HepG2 (cell line): Measurements from ENCODE around the gene ARHGAP45. TPM values are rescaled to one million over a fixed set of nuclear protein-coding genes. Genes with fewer than 3 reads are reported as not detected.

Experiments
- ATAC-seq: fragments of 200-7000 bp; cut with Tn5 transposase; 3 replicates; pipeline ENCODE4 v1.9.1; 2020; ENCODE audit warnings: mild to moderate bottlenecking, moderate library complexity
- BruUV-seq: library from RNA; stranded (reverse); fragments of 400-500 nt; replicated peaks from 2 replicates; lab custom pipeline; 2021; lab: Mats Ljungman, UMichigan
- CTCF ChIA-PET: fragments of 300-600 bp; formaldehyde crosslinking; extraction: SDS; loops from one replicate; lab custom pipeline; 2021; ENCODE audit warnings: low total read pairs, inconsistent platforms, low intra/inter-chr PET ratio; lab: Yijun Ruan, JAX
- POLR2A ChIA-PET: fragments of 350-600 bp; sonication (Branson Sonifier 250); formaldehyde crosslinking; loops from one replicate; lab custom pipeline; 2020; ENCODE audit warnings: antibody characterized with exemption, inconsistent platforms; lab: Yijun Ruan, JAX
- DNase-seq: peaks from one replicate; pipeline ENCODE4 v3.0.0-alpha.2; 2015; ENCODE audit warnings: low spot score
- FAIRE-seq: peaks from 3 replicates; lab custom pipeline; 2011; peaks lifted over from hg19 to GRCh38; lab: Jason Lieb, UNC
- H2AFZ ChIP-seq: one replicate; pipeline ENCODE4 v1.6.1; 2011; ENCODE audit warnings: low read length, inconsistent platforms
- H3K27ac ChIP-seq: fragments of 300-600 bp; 3 replicates; pipeline ENCODE4 v1.8.0; 2011; ENCODE audit warnings: mixed run types, mild to moderate bottlenecking, mixed read lengths, low read length, inconsistent platforms; ENCODE audit not compliant: insufficient read depth; ENCODE audit errors: extremely low read length
- H3K27me3 ChIP-seq, 2 experiments: fragments of 200-600 bp in 1 of 2; 2 replicates in 1 of 2; 3 replicates in 1 of 2; pipeline versions ENCODE4 v1.6.0 to v1.8.0; 2011; ENCODE audit warnings: low read length in 2 of 2, mild to moderate bottlenecking in 2 of 2, moderate library complexity in 2 of 2, inconsistent platforms in 1 of 2; ENCODE audit not compliant: insufficient read depth in 2 of 2, control insufficient read depth in 1 of 2
- H3K36me3 ChIP-seq, 2 experiments: fragments of 200-600 bp in 1 of 2; replicated peaks in 1 of 2; 2 replicates in 1 of 2; 3 replicates in 1 of 2; pipeline versions ENCODE4 v1.5.1 to v1.8.0; 2011; ENCODE audit warnings: low read length in 2 of 2, inconsistent platforms in 1 of 2; ENCODE audit not compliant: insufficient read depth in 2 of 2, control insufficient read depth in 1 of 2
- H3K4me1 ChIP-seq: 2 replicates; pipeline ENCODE4 v1.5.1; 2012; ENCODE audit warnings: low read length, inconsistent platforms; ENCODE audit not compliant: insufficient read depth
- H3K4me2 ChIP-seq: 2 replicates; pipeline ENCODE4 v1.6.0; 2011; ENCODE audit warnings: low read depth, low read length, inconsistent platforms
- H3K4me3 ChIP-seq, 3 experiments: fragments of 200-600 bp in 1 of 3; sonication (generic), shearing (Covaris generic) in 1 of 3; replicated peaks in 1 of 3; 2 replicates each; pipeline ENCODE4 v1.5.1; 2011 to 2016; ENCODE audit warnings: low read length in 3 of 3, inconsistent platforms in 2 of 3, low read depth in 2 of 3, mild to moderate bottlenecking in 2 of 3, control low read depth in 1 of 3, mixed read lengths in 1 of 3; ENCODE audit not compliant: insufficient read depth in 1 of 3
- H3K79me2 ChIP-seq: one replicate; pipeline ENCODE4 v1.6.1; 2011; ENCODE audit warnings: low read length, inconsistent platforms; ENCODE audit not compliant: insufficient read depth
- H3K9ac ChIP-seq: 2 replicates; pipeline ENCODE4 v1.6.0; 2011; ENCODE audit warnings: mild to moderate bottlenecking, low read depth, low read length, inconsistent platforms; ENCODE audit not compliant: insufficient read depth
- H3K9me3 ChIP-seq: 2 replicates; pipeline ENCODE4 v1.5.1; 2012; ENCODE audit warnings: mild to moderate bottlenecking, low read length
- H4K20me1 ChIP-seq: 2 replicates; pipeline ENCODE4 v1.6.0; 2011; ENCODE audit warnings: inconsistent platforms, mild to moderate bottlenecking, low read length, moderate library complexity; ENCODE audit not compliant: insufficient read depth
- BHLHE40 ChIP-seq: IDR thresholded peaks from 2 replicates; pipeline ENCODE4 v1.6.1; 2011; ENCODE audit warnings: low read length, improper control_type of control experiment
- BRCA1 ChIP-seq: sonication (generic); formaldehyde crosslinking; IDR thresholded peaks from 2 replicates; pipeline ENCODE4 v1.4.0; 2020; ENCODE audit warnings: missing genetic modification reagents
- DR1 ChIP-seq: sonication (generic); formaldehyde crosslinking; IDR thresholded peaks from 2 replicates; pipeline ENCODE4 v1.8.0; 2021; ENCODE audit warnings: mild to moderate bottlenecking, missing genetic modification reagents, inconsistent platforms
- HNF4A ChIP-seq: sonication (generic); formaldehyde crosslinking; IDR thresholded peaks from 2 replicates; pipeline ENCODE4 v1.4.0; 2020; ENCODE audit warnings: missing genetic modification reagents
- HNRNPL ChIP-seq: fragments of 200-400 bp; formaldehyde crosslinking; IDR thresholded peaks from 2 replicates; pipeline ENCODE4 v1.6.1; 2017; ENCODE audit warnings: mild to moderate bottlenecking, low read depth, low read length
- NFKB2 ChIP-seq: sonication (generic); formaldehyde crosslinking; IDR thresholded peaks from 2 replicates; pipeline ENCODE4 v1.4.0; 2020; ENCODE audit warnings: missing genetic modification reagents, borderline replicate concordance
- POLR2AphosphoS2 ChIP-seq: IDR thresholded peaks from 2 replicates; pipeline ENCODE4 v1.6.1; 2011; ENCODE audit warnings: low read depth, low read length, improper control_type of control experiment
- RBM22 ChIP-seq: fragments of 200-400 bp; formaldehyde crosslinking; optimal IDR thresholded peaks from 2 replicates; pipeline ENCODE3; 2017; ENCODE audit warnings: mild to moderate bottlenecking, low read length, moderate library complexity
- SAFB2 ChIP-seq: sonication (generic); formaldehyde crosslinking; IDR thresholded peaks from 2 replicates; pipeline ENCODE4 v1.5.1; 2020; ENCODE audit warnings: missing genetic modification reagents, low read depth, mild to moderate bottlenecking, borderline replicate concordance
- SALL1 ChIP-seq: sonication (generic); formaldehyde crosslinking; IDR thresholded peaks from 2 replicates; pipeline ENCODE4 v1.8.0; 2022; ENCODE audit warnings: mild to moderate bottlenecking, missing genetic modification reagents
- SAP130 ChIP-seq: IDR thresholded peaks from 2 replicates; pipeline ENCODE4 v1.6.1; 2016; ENCODE audit warnings: low read depth
- STAG1 ChIP-seq: sonication (generic); formaldehyde crosslinking; IDR thresholded peaks from 2 replicates; pipeline ENCODE4 v1.4.0; 2020; ENCODE audit warnings: missing genetic modification reagents
- YEATS4 ChIP-seq: sonication (generic); formaldehyde crosslinking; IDR thresholded peaks from 2 replicates; pipeline ENCODE4 v1.4.0; 2020; ENCODE audit warnings: missing genetic modification reagents, borderline replicate concordance
- ZFX ChIP-seq: sonication (generic); formaldehyde crosslinking; IDR thresholded peaks from 2 replicates; pipeline ENCODE4 v1.4.0; 2020; ENCODE audit warnings: mild to moderate bottlenecking, low read depth, missing genetic modification reagents, moderate library complexity
- ZNF136 ChIP-seq: sonication (generic); formaldehyde crosslinking; IDR thresholded peaks from 2 replicates; pipeline ENCODE4 v1.8.1; 2022; ENCODE audit warnings: low read depth, mild to moderate bottlenecking, moderate library complexity, missing genetic modification reagents
- ZNF597 ChIP-seq: sonication (generic); formaldehyde crosslinking; IDR thresholded peaks from 2 replicates; pipeline ENCODE4 v1.5.0; 2020; ENCODE audit warnings: missing genetic modification reagents
- ZNF709 ChIP-seq: sonication (generic); formaldehyde crosslinking; IDR thresholded peaks from 2 replicates; pipeline ENCODE4 v1.5.0; 2020; ENCODE audit warnings: mild to moderate bottlenecking, missing genetic modification reagents
- ZNF776 ChIP-seq: sonication (generic); formaldehyde crosslinking; IDR thresholded peaks from 2 replicates; pipeline ENCODE4 v1.4.0; 2020; ENCODE audit warnings: mild to moderate bottlenecking, missing genetic modification reagents
- WGBS: methylation state at CpG from one replicate; pipeline ENCODE4 v1.1.6; 2017; ENCODE audit warnings: low lambda C conversion rate; 5-methylcytosine and 5-hydroxymethylcytosine counted together
- in situ Hi-C: cut with HindIII; loops from 2 replicates; pipeline ENCODE4 v1.10.0; 2017; ENCODE audit warnings: low pct_unique_long_range_greater_than_20kb; ENCODE audit not compliant: extremely low pct_ligation_motif_present
- intact Hi-C: fragments of 100-400 bp; cut with micrococcal nuclease; formaldehyde crosslinking; loops from one replicate; pipeline ENCODE4 v1.10.0; 2022; ENCODE audit not compliant: unreplicated experiment
- polyA plus RNA-seq, 8 experiments: library from polyadenylated mRNA; depleted of rRNA in 3 of 8; stranded (reverse) in 7 of 8; unstranded in 1 of 8; fragments of >200 nt; fragmentation: Illumina TruSeq in 4 of 8; extraction: Trizol in 4 of 8; gene quantifications; 2 replicates each; pipeline versions ENCODE4 v1.2.1 to v1.2.3, GENCODE V29; 2011 to 2016; ENCODE audit warnings: low read depth in 4 of 8, missing spikeins in 1 of 8, mixed read lengths in 1 of 8; ENCODE audit not compliant: insufficient read depth in 1 of 8
- total RNA-seq, 5 experiments: library from RNA; depleted of rRNA; stranded (reverse); fragments of >200 nt; fragmentation: Illumina TruSeq; extraction: Trizol; gene quantifications; 2 replicates each; pipeline ENCODE4 v1.2.3, GENCODE V29; 2016; ENCODE audit warnings: low read depth in 1 of 5
- TF ChIP-seq, protein P1 (sequence below): sonication (generic); formaldehyde crosslinking; IDR thresholded peaks from 2 replicates; pipeline ENCODE4 v1.5.1; 2020; ENCODE audit warnings: mild to moderate bottlenecking, missing genetic modification reagents, moderate library complexity

ARHGAP45 gene
- total and polyA plus RNA-seq, 2 of the 13 experiments (the other 11 are each of a cell fraction or from before 2014, with no cell fraction given): 0.84 to 32.0 TPM

DNA sequence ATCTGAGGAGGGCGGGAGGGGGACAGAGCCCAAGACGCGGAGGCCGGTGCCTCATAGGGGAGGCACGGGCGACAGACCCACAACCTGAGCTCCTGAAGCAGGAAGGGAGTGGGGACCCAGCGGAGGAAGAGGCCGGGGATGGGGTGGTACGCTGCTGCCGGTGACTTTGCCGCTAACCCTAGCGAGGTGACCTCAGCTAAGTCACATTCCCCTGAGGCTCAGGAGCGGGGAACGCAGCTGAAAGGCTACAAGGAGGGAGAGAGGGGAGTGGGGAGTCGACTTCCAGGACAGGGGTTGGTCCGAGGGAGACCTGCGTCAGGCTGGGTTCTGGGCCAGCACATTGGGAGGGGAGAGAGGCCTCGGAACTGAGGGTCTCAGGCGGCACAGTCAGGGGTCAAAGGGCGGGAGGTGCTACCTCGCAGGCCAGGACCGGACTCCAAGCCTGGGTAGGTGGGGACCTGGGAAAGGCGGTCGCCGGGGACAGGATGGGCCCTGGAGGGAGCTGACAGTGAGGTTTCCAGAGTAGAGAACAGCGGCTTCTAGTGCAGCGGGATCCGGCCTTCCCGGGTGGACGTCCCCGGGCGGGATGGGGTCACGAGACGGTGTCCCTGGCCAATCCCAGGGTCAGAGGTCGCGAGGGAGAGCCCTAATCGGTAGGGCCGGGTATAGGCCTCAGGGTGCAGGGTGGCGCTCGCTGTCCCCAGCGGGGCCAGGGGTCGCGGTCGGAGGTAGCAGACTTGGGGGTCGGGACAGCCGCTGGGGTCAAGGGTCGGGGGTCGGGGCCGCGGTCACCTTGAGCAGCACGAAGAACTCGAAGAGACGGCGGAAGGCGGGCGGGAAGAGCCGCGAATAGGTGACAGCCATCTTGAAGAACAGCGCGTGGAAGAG lies 46.7 kb upstream of the ARHGAP45 start:
- peaks cover 54% of the 10 kb centered on the region for H3K79me2 ChIP-seq
- DNase-seq: no peak
- CTCF ChIA-PET: interaction anchor here (1.1 kb wide), 1 partner anchor 99 kb away, joined by 3 read pairs; no protein-coding TSS in a partner anchor
- 3% methylated on average over 31 of the region's 60 CpGs for WGBS
- H2AFZ ChIP-seq: no peak overlapping the region
- H3K4me3 ChIP-seq: peak overlapping the region; percentile 69 to 92 (median 90)
- H3K4me2 ChIP-seq: peak overlapping the region; percentile 93
- H3K36me3 ChIP-seq: peaks cover 4% of the 10 kb centered on the region in 2 experiments; a peak in 1 of 5 replicates
- peak; percentile 11 for ATAC-seq
- no peak for FAIRE-seq
- H3K4me1 ChIP-seq: peaks cover 47% of the 10 kb centered on the region
- in situ Hi-C loops (no loop called here), intact Hi-C loops (loop anchor here (2.0 kb wide), 1 partner anchor 67 kb away; no protein-coding TSS in a partner anchor)
- H3K9ac ChIP-seq: peak overlapping the region; percentile 90
- BruUV-seq: no TSS peak
- H4K20me1 ChIP-seq: peaks cover 27% of the 10 kb centered on the region
- H3K27me3 ChIP-seq: no peaks in the 10 kb centered on the region; a peak in 1 of 5 replicates
- POLR2A ChIA-PET: interaction anchor here (0.6 to 1.4 kb wide), 6 partner anchors 8 to 236 kb away, joined by 3 to 5 read pairs (median 4); partner anchors contain the start of genes ABCA7 and WDR18
- peak overlapping the region; percentile 77 for H3K27ac ChIP-seq
- H3K9me3 ChIP-seq: no peaks in the 10 kb centered on the region
- peak; percentile 21; the same call in 1 of the 2 replicates for TF ChIP-seq HNF4A (CRISPR knock-in tag)
- TF ChIP-seq, protein P1, sequence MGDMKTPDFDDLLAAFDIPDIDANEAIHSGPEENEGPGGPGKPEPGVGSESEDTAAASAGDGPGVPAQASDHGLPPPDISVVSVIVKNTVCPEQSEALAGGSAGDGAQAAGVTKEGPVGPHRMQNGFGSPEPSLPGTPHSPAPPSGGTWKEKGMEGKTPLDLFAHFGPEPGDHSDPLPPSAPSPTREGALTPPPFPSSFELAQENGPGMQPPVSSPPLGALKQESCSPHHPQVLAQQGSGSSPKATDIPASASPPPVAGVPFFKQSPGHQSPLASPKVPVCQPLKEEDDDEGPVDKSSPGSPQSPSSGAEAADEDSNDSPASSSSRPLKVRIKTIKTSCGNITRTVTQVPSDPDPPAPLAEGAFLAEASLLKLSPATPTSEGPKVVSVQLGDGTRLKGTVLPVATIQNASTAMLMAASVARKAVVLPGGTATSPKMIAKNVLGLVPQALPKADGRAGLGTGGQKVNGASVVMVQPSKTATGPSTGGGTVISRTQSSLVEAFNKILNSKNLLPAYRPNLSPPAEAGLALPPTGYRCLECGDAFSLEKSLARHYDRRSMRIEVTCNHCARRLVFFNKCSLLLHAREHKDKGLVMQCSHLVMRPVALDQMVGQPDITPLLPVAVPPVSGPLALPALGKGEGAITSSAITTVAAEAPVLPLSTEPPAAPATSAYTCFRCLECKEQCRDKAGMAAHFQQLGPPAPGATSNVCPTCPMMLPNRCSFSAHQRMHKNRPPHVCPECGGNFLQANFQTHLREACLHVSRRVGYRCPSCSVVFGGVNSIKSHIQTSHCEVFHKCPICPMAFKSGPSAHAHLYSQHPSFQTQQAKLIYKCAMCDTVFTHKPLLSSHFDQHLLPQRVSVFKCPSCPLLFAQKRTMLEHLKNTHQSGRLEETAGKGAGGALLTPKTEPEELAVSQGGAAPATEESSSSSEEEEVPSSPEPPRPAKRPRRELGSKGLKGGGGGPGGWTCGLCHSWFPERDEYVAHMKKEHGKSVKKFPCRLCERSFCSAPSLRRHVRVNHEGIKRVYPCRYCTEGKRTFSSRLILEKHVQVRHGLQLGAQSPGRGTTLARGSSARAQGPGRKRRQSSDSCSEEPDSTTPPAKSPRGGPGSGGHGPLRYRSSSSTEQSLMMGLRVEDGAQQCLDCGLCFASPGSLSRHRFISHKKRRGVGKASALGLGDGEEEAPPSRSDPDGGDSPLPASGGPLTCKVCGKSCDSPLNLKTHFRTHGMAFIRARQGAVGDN (CRISPR knock-in tag): peak; percentile 49
- 0 out of 2 replicates have a peak, but pooled peaks have one; percentile 17 for TF ChIP-seq SAFB2 (CRISPR knock-in tag)
- no peak for TF ChIP-seq POLR2AphosphoS2
- TF ChIP-seq ZNF709: peak; percentile 34; the same call in 1 of the 2 replicates
- no peak for TF ChIP-seq BHLHE40
- no peak for TF ChIP-seq STAG1 (CRISPR knock-in tag)
- TF ChIP-seq ZFX (CRISPR knock-in tag): peak; percentile 54
- TF ChIP-seq NFKB2 (CRISPR knock-in tag): 0 out of 2 replicates have a peak, but pooled peaks have one; percentile 23
- peak; percentile 30; the same call in 1 of the 2 replicates for TF ChIP-seq BRCA1
- 0 out of 2 replicates have a peak, but pooled peaks have one; percentile 7 for TF ChIP-seq HNRNPL
- TF ChIP-seq ZNF597 (CRISPR knock-in tag): no peak
- TF ChIP-seq SALL1: peak; percentile 20; the same call in 1 of the 2 replicates
- peak; percentile 14; the same call in 1 of the 2 replicates for TF ChIP-seq YEATS4 (CRISPR knock-in tag)
- no peak for TF ChIP-seq ZNF776 (CRISPR knock-in tag)
- peak; percentile 52 for TF ChIP-seq SAP130
- TF ChIP-seq RBM22: peak; percentile 44
- no peak for TF ChIP-seq ZNF136 (CRISPR knock-in tag)
- 0 out of 2 replicates have a peak, but pooled peaks have one; percentile 20 for TF ChIP-seq DR1 (CRISPR knock-in tag)
